ENCODE measurements around the gene ABCC12. TPM values are rescaled to one million over a fixed set of nuclear protein-coding genes. Genes with fewer than 3 reads are reported as not detected.
A peak's percentile ranks its signal among the peaks of the same experiment; 100 is the strongest.

Gene ABCC12
- total and polyA plus RNA-seq, 2 of the 4 experiments (the other 2 are of a cell fraction): under 0.01 TPM; not detected in 1

DNA sequence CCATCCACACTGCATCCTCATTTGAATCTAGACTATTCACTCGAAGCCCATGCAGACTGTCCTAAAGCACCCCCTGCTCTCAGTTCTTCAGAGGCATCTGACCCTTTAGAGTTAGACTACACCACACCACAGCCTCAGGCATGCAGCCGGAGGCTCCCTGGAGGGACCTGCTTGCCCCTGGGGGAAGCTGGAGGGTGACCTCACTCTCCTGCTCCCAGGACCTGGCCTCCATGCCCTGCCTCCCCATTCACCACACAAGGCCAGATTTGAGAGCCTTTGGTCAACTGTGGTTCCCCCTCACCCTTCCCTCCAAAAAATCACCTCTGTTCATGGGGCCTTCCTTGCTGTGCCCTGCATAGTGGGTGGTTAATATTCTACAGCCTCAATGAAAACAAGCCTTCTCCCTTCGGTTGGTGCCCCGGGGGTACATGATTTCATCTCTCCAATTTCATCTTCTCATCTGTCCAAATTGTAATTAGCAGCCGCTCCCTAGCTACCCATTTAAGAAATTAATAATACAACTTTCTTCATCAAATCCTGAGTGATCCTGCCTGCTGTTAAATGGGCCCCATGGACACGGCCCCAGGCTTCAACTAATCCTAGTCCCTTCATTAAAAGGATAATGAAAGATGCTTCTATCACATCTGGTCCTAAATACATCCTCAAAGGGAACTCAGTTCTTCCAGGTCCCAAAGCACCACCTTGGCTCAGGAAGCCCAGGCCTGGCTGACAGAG is 24.4 kb downstream of the ABCC12 start:
- 80% methylated on average over 3 of the region's 6 CpGs; no CpG with 5 or more reads in 1 of the 2 experiments for WGBS, 2 experiments (ENCODE audit: extremely low coverage in 2 of 2, insufficient read length in 1 of 2)
- Histone ChIP-seq H3K79me1 (ENCODE audit: low read depth in 1 of 2, low read length in 2 of 2) (no peaks in the 10 kb centered on the region), H3K23ac (ENCODE audit: low read depth, low read length) (no peak overlapping the region), H3K27ac (ENCODE audit: insufficient read depth, low read length) (no peak overlapping the region), H2BK15ac (ENCODE audit: low read depth, low read length) (no peak overlapping the region), H2BK120ac (ENCODE audit: low read depth, low read length) (peak overlapping the region; percentile 20; the same call in 1 of the 2 replicates), H2AK5ac (ENCODE audit: low read depth, low read length) (0 out of 2 replicates have a peak overlapping the region, but pooled peaks have one; percentile 32), H2AK9ac (replicated peaks; ENCODE audit: low read depth, low read length, poor library complexity) (no peak overlapping the region), H3K36me3 (ENCODE audit: control insufficient read depth, insufficient read depth, low read length) (no peaks in the 10 kb centered on the region), H3K9me3 (ENCODE audit: control insufficient read depth, insufficient read depth, low read length) (no peaks in the 10 kb centered on the region), H3K4me1 (ENCODE audit: control insufficient read depth, insufficient read depth, low read length) (peaks cover 14% of the 10 kb centered on the region), H3K18ac (ENCODE audit: low read depth, low read length) (no peak overlapping the region), H2BK20ac (ENCODE audit: low read depth, low read length) (0 out of 2 replicates have a peak overlapping the region, but pooled peaks have one; percentile 0), H4K8ac (ENCODE audit: low read depth in 2 of 2, low read length in 2 of 2) (no peak overlapping the region), H3K9me1 (ENCODE audit: insufficient read depth, low read length) (peaks cover 15% of the 10 kb centered on the region), H3K4ac (ENCODE audit: low read depth, low read length) (no peak overlapping the region), H3K9ac (ENCODE audit: low read depth, low read length) (no peak overlapping the region), H2AFZ (replicated peaks; ENCODE audit: low read length, poor library complexity) (no peak overlapping the region), H3K27me3 (ENCODE audit: control insufficient read depth, insufficient read depth, low read length) (no peaks in the 10 kb centered on the region), H3K14ac (replicated peaks; ENCODE audit: low read depth, low read length) (no peak overlapping the region), H4K91ac (ENCODE audit: insufficient read depth, low read depth, low read length) (peak overlapping the region; percentile 6; the same call in 1 of the 2 replicates), H4K5ac (ENCODE audit: low read depth, low read length) (no peak overlapping the region), H3K4me2 (ENCODE audit: low read depth, low read length) (no peak overlapping the region), H3K56ac (ENCODE audit: extremely low read depth, insufficient read depth, low read length) (no peak overlapping the region), H2BK5ac (ENCODE audit: low read depth, low read length, poor library complexity, severe bottlenecking) (no peak overlapping the region), H3K4me3 (ENCODE audit: insufficient read depth, low read depth, low read length) (no peak overlapping the region), H4K20me1 (ENCODE audit: insufficient read depth, low read length) (no peaks in the 10 kb centered on the region)
- dilution Hi-C loops (cut with HindIII; ENCODE audit: low sequenced_read_pairs, unreplicated experiment) (no loop called here), in situ Hi-C loops (cut with MboI; ENCODE audit: low sequenced_read_pairs) (no loop called here), intact Hi-C loops (cut with micrococcal nuclease) (no loop called here)
- no TSS peak for BruUV-seq (replicated peaks)
- ChIA-PET POLR2A (ENCODE audit: unreplicated experiment) (no interaction called here), CTCF (no interaction called here)
- DNase-seq (no peak), ATAC-seq (ENCODE audit: low read depth) (no peak)
- TF ChIP-seq RAD21 (IDR thresholded peaks at IDR 0.05; ENCODE audit: low read length) (no peak), BHLHE40 (IDR thresholded peaks at IDR 0.05; ENCODE audit: low read depth, low read length) (no peak), SMC3 (IDR thresholded peaks at IDR 0.05; ENCODE audit: low read depth, low read length) (no peak), RFX5 (IDR thresholded peaks at IDR 0.05; ENCODE audit: low read depth, low read length) (no peak), CEBPB (IDR thresholded peaks at IDR 0.05; ENCODE audit: low read depth, low read length) (no peak), NFE2L2 (IDR thresholded peaks at IDR 0.05; ENCODE audit: low read depth, low read length) (no peak), RCOR1 (IDR thresholded peaks at IDR 0.05; ENCODE audit: insufficient replicate concordance, low read length) (no peak), CHD1 (IDR thresholded peaks at IDR 0.05; ENCODE audit: low read depth, low read length) (no peak), MAFK (IDR thresholded peaks at IDR 0.05; ENCODE audit: low read depth, low read length) (no peak), MXI1 (IDR thresholded peaks at IDR 0.05; ENCODE audit: borderline replicate concordance, low read depth, low read length) (no peak), POLR2A (IDR thresholded peaks at IDR 0.05; ENCODE audit: low read depth, low read length) (no peak), FOS (IDR thresholded peaks at IDR 0.05; ENCODE audit: low read depth, low read length) (no peak), MAZ (IDR thresholded peaks at IDR 0.05; ENCODE audit: borderline replicate concordance, low read depth, low read length) (no peak)
- TF ChIP-seq, protein P1, sequence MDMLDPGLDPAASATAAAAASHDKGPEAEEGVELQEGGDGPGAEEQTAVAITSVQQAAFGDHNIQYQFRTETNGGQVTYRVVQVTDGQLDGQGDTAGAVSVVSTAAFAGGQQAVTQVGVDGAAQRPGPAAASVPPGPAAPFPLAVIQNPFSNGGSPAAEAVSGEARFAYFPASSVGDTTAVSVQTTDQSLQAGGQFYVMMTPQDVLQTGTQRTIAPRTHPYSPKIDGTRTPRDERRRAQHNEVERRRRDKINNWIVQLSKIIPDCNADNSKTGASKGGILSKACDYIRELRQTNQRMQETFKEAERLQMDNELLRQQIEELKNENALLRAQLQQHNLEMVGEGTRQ (IDR thresholded peaks at IDR 0.05; ENCODE audit: low read depth, low read length): no peak
- TF ChIP-seq, protein P2, sequence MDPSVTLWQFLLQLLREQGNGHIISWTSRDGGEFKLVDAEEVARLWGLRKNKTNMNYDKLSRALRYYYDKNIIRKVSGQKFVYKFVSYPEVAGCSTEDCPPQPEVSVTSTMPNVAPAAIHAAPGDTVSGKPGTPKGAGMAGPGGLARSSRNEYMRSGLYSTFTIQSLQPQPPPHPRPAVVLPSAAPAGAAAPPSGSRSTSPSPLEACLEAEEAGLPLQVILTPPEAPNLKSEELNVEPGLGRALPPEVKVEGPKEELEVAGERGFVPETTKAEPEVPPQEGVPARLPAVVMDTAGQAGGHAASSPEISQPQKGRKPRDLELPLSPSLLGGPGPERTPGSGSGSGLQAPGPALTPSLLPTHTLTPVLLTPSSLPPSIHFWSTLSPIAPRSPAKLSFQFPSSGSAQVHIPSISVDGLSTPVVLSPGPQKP (IDR thresholded peaks at IDR 0.05; ENCODE audit: borderline replicate concordance, low read depth, low read length): no peak
